Retinal pigment epithelial cell (primary cell): Measurements from ENCODE around the gene KCNIP1.

Experiments used
- DNase-seq: peaks from one replicate; pipeline ENCODE4 v3.0.0-alpha.2; 2010; ENCODE audit warnings: low read depth
- H3K4me3 ChIP-seq: 2 replicates; pipeline ENCODE4 v1.5.1; 2011; ENCODE audit warnings: mild to moderate bottlenecking, low read length, control low read depth, moderate library complexity
- TF ChIP-seq, protein P1 (sequence below): conservative IDR thresholded peaks from 2 replicates; pipeline ENCODE4 v1.5.1; 2011; ENCODE audit warnings: low read depth, low read length, control low read depth, inconsistent platforms

The KCNIP1 gene

DNA sequence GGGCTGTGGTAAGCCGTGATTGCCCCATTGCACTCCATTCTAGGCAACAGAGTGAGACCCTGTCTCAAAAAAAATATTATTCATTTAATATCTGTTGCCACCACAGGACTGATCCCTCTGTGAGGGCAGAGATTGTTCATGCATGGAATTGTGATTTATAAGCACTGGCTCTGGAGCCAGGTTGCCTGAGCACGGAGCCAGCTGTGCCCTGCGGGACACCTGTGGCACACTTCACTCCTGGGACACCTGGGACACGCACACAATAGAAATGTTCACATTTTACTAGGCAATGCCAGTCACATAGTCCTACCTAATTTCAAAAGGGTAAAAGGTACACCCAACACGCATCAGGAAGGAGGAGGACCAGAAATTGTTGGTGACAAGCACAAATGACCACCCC, 196.7 kb downstream of the KCNIP1 start:
- TF ChIP-seq, protein P1, sequence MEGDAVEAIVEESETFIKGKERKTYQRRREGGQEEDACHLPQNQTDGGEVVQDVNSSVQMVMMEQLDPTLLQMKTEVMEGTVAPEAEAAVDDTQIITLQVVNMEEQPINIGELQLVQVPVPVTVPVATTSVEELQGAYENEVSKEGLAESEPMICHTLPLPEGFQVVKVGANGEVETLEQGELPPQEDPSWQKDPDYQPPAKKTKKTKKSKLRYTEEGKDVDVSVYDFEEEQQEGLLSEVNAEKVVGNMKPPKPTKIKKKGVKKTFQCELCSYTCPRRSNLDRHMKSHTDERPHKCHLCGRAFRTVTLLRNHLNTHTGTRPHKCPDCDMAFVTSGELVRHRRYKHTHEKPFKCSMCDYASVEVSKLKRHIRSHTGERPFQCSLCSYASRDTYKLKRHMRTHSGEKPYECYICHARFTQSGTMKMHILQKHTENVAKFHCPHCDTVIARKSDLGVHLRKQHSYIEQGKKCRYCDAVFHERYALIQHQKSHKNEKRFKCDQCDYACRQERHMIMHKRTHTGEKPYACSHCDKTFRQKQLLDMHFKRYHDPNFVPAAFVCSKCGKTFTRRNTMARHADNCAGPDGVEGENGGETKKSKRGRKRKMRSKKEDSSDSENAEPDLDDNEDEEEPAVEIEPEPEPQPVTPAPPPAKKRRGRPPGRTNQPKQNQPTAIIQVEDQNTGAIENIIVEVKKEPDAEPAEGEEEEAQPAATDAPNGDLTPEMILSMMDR, result no peak
- DNase-seq, result no peak
- H3K4me3 ChIP-seq, result no peak overlapping the region

- DNase-seq, result no peak
- H3K4me3 ChIP-seq, result no peak overlapping the region
- TF ChIP-seq, protein P1, result no peak
Observed at GRCh38 chr5:170701334-170701733, 197.5 kb downstream of the KCNIP1 start.

- H3K4me3 ChIP-seq, result no peak overlapping the region
- no peak for DNase-seq
- TF ChIP-seq, protein P1, result no peak
Observed at GRCh38 chr5:170704417-170705192, 200.8 kb downstream of the KCNIP1 start.

GRCh38 chr5:170709640-170710039, 205.8 kb downstream of the KCNIP1 start:
- no peak for DNase-seq
- TF ChIP-seq, protein P1, result no peak
- H3K4me3 ChIP-seq, result no peak overlapping the region

DNA sequence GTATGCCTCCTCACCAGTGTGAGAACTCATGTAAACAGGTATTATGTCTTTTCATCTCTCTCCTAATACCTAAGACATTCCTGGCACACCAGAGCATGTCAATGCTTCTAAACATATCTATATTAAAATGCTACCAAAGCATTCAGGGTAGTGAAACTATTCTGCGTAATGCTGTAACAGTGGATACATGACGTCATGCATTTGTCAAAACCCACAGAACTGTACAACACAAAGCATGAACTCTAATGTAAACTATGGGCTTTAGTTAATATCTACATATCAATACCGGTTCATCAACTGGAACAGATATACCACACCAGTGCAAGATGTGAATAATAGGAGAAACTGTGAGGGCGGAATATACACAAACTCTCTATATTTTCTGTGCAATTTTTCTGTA, 207.5 kb downstream of the KCNIP1 start:
- no peak overlapping the region for H3K4me3 ChIP-seq
- TF ChIP-seq, protein P1, result no peak
- no peak for DNase-seq

GRCh38 chr5:170715141-170715540, 211.3 kb downstream of the KCNIP1 start:
- DNase-seq, result no peak
- TF ChIP-seq, protein P1, result no peak
- H3K4me3 ChIP-seq, result no peak overlapping the region

DNA sequence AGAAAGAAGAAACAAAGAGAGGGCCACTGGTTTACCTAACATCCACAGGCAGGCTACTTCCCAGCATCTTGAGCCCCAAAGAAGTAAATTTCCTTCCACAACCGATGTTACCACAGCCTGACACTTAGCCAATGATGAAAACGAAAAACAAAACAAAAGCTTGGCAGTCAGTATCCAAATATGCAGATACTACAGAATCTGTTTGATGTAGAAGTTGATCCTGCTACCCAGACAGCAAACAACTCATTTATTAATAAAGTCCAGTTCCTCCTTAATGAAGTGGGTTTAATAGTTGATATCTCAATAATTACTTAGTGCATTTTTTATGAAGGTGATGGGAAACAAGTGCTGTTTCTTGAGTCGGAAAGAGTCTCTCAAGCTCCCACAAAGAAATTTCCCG, 212.6 kb downstream of the KCNIP1 start:
- no peak for DNase-seq
- TF ChIP-seq, protein P1, result no peak
- no peak overlapping the region for H3K4me3 ChIP-seq
